Measurements from ENCODE around the gene ARL4C.

The ARL4C gene

GRCh38 chr2:234492717-234493485 is 4.0 kb downstream of the ARL4C start:
- DNase-seq, result no peak
- Histone ChIP-seq H3K27me3 (replicated peaks; ENCODE audit: insufficient read depth, low read length) (no peaks in the 10 kb centered on the region), H3F3A (ENCODE audit: insufficient read depth, low read length) (peaks cover 46% of the 10 kb centered on the region), H3K9ac (ENCODE audit: low read length) (no peak overlapping the region), H3K27ac (ENCODE audit: low read length) (no peak overlapping the region), H3K9me2 (replicated peaks; ENCODE audit: insufficient read depth, low read length) (no peaks in the 10 kb centered on the region), H3K79me2 (ENCODE audit: low read length) (peaks cover 47% of the 10 kb centered on the region), H4K20me1 (ENCODE audit: insufficient read depth, low read length) (no peaks in the 10 kb centered on the region), H3K4me2 (ENCODE audit: low read depth, low read length) (no peak overlapping the region), H3K4me1 (ENCODE audit: low read length) (peaks cover 48% of the 10 kb centered on the region), H3K9me3 (replicated peaks; ENCODE audit: insufficient read depth, low read length) (no peaks in the 10 kb centered on the region), H2AFZ (ENCODE audit: low read length) (no peak overlapping the region), H3K36me3 (replicated peaks; ENCODE audit: insufficient read depth, low read length) (no peaks in the 10 kb centered on the region), H3K4me3 (ENCODE audit: low read length) (no peak overlapping the region)
- TF ChIP-seq EZH2phosphoT487 (IDR thresholded peaks at IDR 0.05; ENCODE audit: low read length), result no peak
- TF ChIP-seq CTCF (IDR thresholded peaks at IDR 0.05; ENCODE audit: low read length), result no peak
- no peak for TF ChIP-seq EZH2 (optimal IDR thresholded peaks at IDR 0.05; ENCODE audit: low read depth, low read length)

- Histone ChIP-seq H3K27me3 (replicated peaks; ENCODE audit: insufficient read depth, low read length) (no peaks in the 10 kb centered on the region), H3K36me3 (replicated peaks; ENCODE audit: insufficient read depth, low read length) (no peaks in the 10 kb centered on the region), H3K79me2 (ENCODE audit: low read length) (peaks cover 47% of the 10 kb centered on the region), H4K20me1 (ENCODE audit: insufficient read depth, low read length) (no peaks in the 10 kb centered on the region), H2AFZ (ENCODE audit: low read length) (no peak overlapping the region), H3K4me1 (ENCODE audit: low read length) (peaks cover 52% of the 10 kb centered on the region), H3K4me2 (ENCODE audit: low read depth, low read length) (no peak overlapping the region), H3K27ac (ENCODE audit: low read length) (no peak overlapping the region), H3K9ac (ENCODE audit: low read length) (no peak overlapping the region), H3F3A (ENCODE audit: insufficient read depth, low read length) (peaks cover 47% of the 10 kb centered on the region), H3K4me3 (ENCODE audit: low read length) (no peak overlapping the region), H3K9me2 (replicated peaks; ENCODE audit: insufficient read depth, low read length) (no peaks in the 10 kb centered on the region), H3K9me3 (replicated peaks; ENCODE audit: insufficient read depth, low read length) (no peaks in the 10 kb centered on the region)
- TF ChIP-seq EZH2phosphoT487 (IDR thresholded peaks at IDR 0.05; ENCODE audit: low read length) (no peak), CTCF (IDR thresholded peaks at IDR 0.05; ENCODE audit: low read length) (no peak), EZH2 (optimal IDR thresholded peaks at IDR 0.05; ENCODE audit: low read depth, low read length) (no peak)
- DNase-seq, result no peak
Observed at GRCh38 chr2:234491897-234492296, 5.0 kb downstream of the ARL4C start.

- H3K4me1 ChIP-seq (ENCODE audit: low read length), result peaks cover 52% of the 10 kb centered on the region
- no peak for TF ChIP-seq EZH2phosphoT487 (IDR thresholded peaks at IDR 0.05; ENCODE audit: low read length)
- no peak for TF ChIP-seq EZH2 (optimal IDR thresholded peaks at IDR 0.05; ENCODE audit: low read depth, low read length)
- TF ChIP-seq CTCF (IDR thresholded peaks at IDR 0.05; ENCODE audit: low read length), result no peak
- peak overlapping the region; percentile 93 for H3K4me2 ChIP-seq (ENCODE audit: low read depth, low read length)
Observed at GRCh38 chr2:234491281-234491680, 5.6 kb downstream of the ARL4C start.

More at GRCh38 chr2:234491281-234491680, 5.6 kb downstream of the ARL4C start:
- Histone ChIP-seq H2AFZ (ENCODE audit: low read length) (no peak overlapping the region), H3K79me2 (ENCODE audit: low read length) (peaks cover 46% of the 10 kb centered on the region), H3K36me3 (replicated peaks; ENCODE audit: insufficient read depth, low read length) (no peaks in the 10 kb centered on the region), H3K4me3 (ENCODE audit: low read length) (no peak overlapping the region), H3K9me3 (replicated peaks; ENCODE audit: insufficient read depth, low read length) (no peaks in the 10 kb centered on the region), H3K27me3 (replicated peaks; ENCODE audit: insufficient read depth, low read length) (no peaks in the 10 kb centered on the region), H3K9me2 (replicated peaks; ENCODE audit: insufficient read depth, low read length) (no peaks in the 10 kb centered on the region), H4K20me1 (ENCODE audit: insufficient read depth, low read length) (no peaks in the 10 kb centered on the region), H3K9ac (ENCODE audit: low read length) (no peak overlapping the region), H3K27ac (ENCODE audit: low read length) (peak overlapping the region; percentile 91; the same call in 1 of the 2 replicates), H3F3A (ENCODE audit: insufficient read depth, low read length) (peaks cover 47% of the 10 kb centered on the region)
- no peak for DNase-seq
